22Rv1 (cell line): ENCODE results near the gene CSTA.

Source experiments
- ZFX ChIP-seq: fragments of 450-650 bp; IDR thresholded peaks from 2 replicates; pipeline ENCODE4 v1.6.1; 2017; ENCODE audit warnings: antibody characterized with exemption, borderline replicate concordance
- TF ChIP-seq, protein P1 (sequence below): fragments of 450-650 bp; IDR thresholded peaks from 2 replicates; pipeline ENCODE4 v1.5.1; 2017; ENCODE audit warnings: mild to moderate bottlenecking

DNA sequence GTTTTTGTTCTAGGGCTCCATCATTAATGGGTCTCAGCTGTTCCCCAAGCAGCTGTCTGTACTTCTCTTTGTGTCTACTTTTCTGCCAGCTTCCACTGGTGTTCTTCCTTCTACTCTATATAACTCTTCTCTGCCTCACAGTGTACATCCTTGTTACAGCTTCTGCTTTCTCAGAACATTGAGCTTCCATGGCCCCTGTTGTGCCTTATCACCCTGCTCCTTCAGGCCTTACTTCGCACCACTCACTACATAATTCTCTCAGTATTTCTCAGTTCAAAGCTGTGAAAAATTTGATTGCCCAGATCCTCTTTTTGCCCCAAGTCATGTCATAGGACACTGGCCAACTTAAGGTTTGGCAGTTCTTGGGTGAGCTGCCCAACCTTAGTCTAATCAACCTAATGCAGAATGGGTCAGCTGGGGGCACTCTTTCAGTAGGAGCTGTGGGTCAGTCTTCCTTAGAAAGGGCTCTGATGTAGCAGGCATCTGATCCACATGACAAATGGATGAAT is 28.9 kb downstream of the CSTA start:
- TF ChIP-seq, protein P1, sequence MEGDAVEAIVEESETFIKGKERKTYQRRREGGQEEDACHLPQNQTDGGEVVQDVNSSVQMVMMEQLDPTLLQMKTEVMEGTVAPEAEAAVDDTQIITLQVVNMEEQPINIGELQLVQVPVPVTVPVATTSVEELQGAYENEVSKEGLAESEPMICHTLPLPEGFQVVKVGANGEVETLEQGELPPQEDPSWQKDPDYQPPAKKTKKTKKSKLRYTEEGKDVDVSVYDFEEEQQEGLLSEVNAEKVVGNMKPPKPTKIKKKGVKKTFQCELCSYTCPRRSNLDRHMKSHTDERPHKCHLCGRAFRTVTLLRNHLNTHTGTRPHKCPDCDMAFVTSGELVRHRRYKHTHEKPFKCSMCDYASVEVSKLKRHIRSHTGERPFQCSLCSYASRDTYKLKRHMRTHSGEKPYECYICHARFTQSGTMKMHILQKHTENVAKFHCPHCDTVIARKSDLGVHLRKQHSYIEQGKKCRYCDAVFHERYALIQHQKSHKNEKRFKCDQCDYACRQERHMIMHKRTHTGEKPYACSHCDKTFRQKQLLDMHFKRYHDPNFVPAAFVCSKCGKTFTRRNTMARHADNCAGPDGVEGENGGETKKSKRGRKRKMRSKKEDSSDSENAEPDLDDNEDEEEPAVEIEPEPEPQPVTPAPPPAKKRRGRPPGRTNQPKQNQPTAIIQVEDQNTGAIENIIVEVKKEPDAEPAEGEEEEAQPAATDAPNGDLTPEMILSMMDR: no peak
- no peak for TF ChIP-seq ZFX
